GM19455 (cell line): Measurements from ENCODE around the gene SVOPL.

Experiments
- ATAC-seq: cut with Tn5 transposase; IDR thresholded peaks from one replicate; pipeline ENCODE4 v1.9.1; 2021; ENCODE audit not compliant: unreplicated experiment

Gene SVOPL

GRCh38 chr7:138662076-138662990 is 38.8 kb downstream of the SVOPL start:
- ATAC-seq = no peak

GRCh38 chr7:138661069-138661635 is 40.0 kb downstream of the SVOPL start:
- ATAC-seq = no peak

- ATAC-seq = no peak
Measured at GRCh38 chr7:138658889-138659288, 42.3 kb downstream of the SVOPL start.

GRCh38 chr7:138657854-138658386 is 43.2 kb downstream of the SVOPL start:
- no peak for ATAC-seq

GRCh38 chr7:138656952-138657351 is 44.2 kb downstream of the SVOPL start:
- no peak for ATAC-seq

- ATAC-seq = no peak
Measured at GRCh38 chr7:138654616-138655015, 46.5 kb downstream of the SVOPL start.

GRCh38 chr7:138649506-138649905 is 51.7 kb downstream of the SVOPL start:
- no peak for ATAC-seq

- ATAC-seq = no peak
Measured at GRCh38 chr7:138645284-138645683, 55.9 kb downstream of the SVOPL start.

GRCh38 chr7:138632826-138633602 is 68.1 kb downstream of the SVOPL start:
- ATAC-seq = no peak

GRCh38 chr7:138632384-138632783 is 68.8 kb downstream of the SVOPL start:
- ATAC-seq = no peak

GRCh38 chr7:138630059-138630610 is 71.0 kb downstream of the SVOPL start:
- no peak for ATAC-seq

- no peak for ATAC-seq
Measured at GRCh38 chr7:138627361-138627760, 73.8 kb downstream of the SVOPL start.

GRCh38 chr7:138626846-138627245 is 74.3 kb downstream of the SVOPL start:
- ATAC-seq = no peak

- no peak for ATAC-seq
Measured at GRCh38 chr7:138625849-138626230, 75.3 kb downstream of the SVOPL start.

- ATAC-seq = no peak
Measured at GRCh38 chr7:138625084-138625848, 75.9 kb downstream of the SVOPL start.

- no peak for ATAC-seq
Measured at GRCh38 chr7:138622841-138623240, 78.3 kb downstream of the SVOPL start.

GRCh38 chr7:138618933-138619332 is 82.2 kb downstream of the SVOPL start:
- no peak for ATAC-seq

- no peak for ATAC-seq
Measured at GRCh38 chr7:138618506-138618905, 82.7 kb downstream of the SVOPL start.

- ATAC-seq = no peak
Measured at GRCh38 chr7:138616085-138616484, 85.1 kb downstream of the SVOPL start.

GRCh38 chr7:138613630-138614029 is 87.5 kb downstream of the SVOPL start:
- ATAC-seq = no peak
